HepG2 (cell line): ENCODE results near the gene PLK5. TPM values are rescaled to one million over a fixed set of nuclear protein-coding genes. Genes with fewer than 3 reads are reported as not detected.
"Not testable (repeated sequence)": the region's sequence is repeated elsewhere in the genome, so short reads cannot be mapped to it uniquely, and the experiment has no call there.

Source experiments
- ATAC-seq: fragments of 200-7000 bp; cut with Tn5 transposase; 3 replicates; pipeline ENCODE4 v1.9.1; 2020; ENCODE audit warnings: mild to moderate bottlenecking, moderate library complexity
- BruUV-seq: library from RNA; stranded (reverse); fragments of 400-500 nt; replicated peaks from 2 replicates; lab custom pipeline; 2021; lab: Mats Ljungman, UMichigan
- CTCF ChIA-PET: fragments of 300-600 bp; formaldehyde crosslinking; extraction: SDS; loops from one replicate; lab custom pipeline; 2021; ENCODE audit warnings: low total read pairs, inconsistent platforms, low intra/inter-chr PET ratio; lab: Yijun Ruan, JAX
- POLR2A ChIA-PET: fragments of 350-600 bp; sonication (Branson Sonifier 250); formaldehyde crosslinking; loops from one replicate; lab custom pipeline; 2020; ENCODE audit warnings: antibody characterized with exemption, inconsistent platforms; lab: Yijun Ruan, JAX
- DNase-seq: peaks from one replicate; pipeline ENCODE4 v3.0.0-alpha.2; 2015; ENCODE audit warnings: low spot score
- FAIRE-seq: peaks from 3 replicates; lab custom pipeline; 2011; peaks lifted over from hg19 to GRCh38; lab: Jason Lieb, UNC
- H2AFZ ChIP-seq: one replicate; pipeline ENCODE4 v1.6.1; 2011; ENCODE audit warnings: low read length, inconsistent platforms
- H3K27ac ChIP-seq: fragments of 300-600 bp; 3 replicates; pipeline ENCODE4 v1.8.0; 2011; ENCODE audit warnings: mixed run types, mild to moderate bottlenecking, mixed read lengths, low read length, inconsistent platforms; ENCODE audit not compliant: insufficient read depth; ENCODE audit errors: extremely low read length
- H3K27me3 ChIP-seq, 2 experiments: fragments of 200-600 bp in 1 of 2; 2 replicates in 1 of 2; 3 replicates in 1 of 2; pipeline versions ENCODE4 v1.6.0 to v1.8.0; 2011; ENCODE audit warnings: low read length in 2 of 2, mild to moderate bottlenecking in 2 of 2, moderate library complexity in 2 of 2, inconsistent platforms in 1 of 2; ENCODE audit not compliant: insufficient read depth in 2 of 2, control insufficient read depth in 1 of 2
- H3K36me3 ChIP-seq, 2 experiments: fragments of 200-600 bp in 1 of 2; replicated peaks in 1 of 2; 2 replicates in 1 of 2; 3 replicates in 1 of 2; pipeline versions ENCODE4 v1.5.1 to v1.8.0; 2011; ENCODE audit warnings: low read length in 2 of 2, inconsistent platforms in 1 of 2; ENCODE audit not compliant: insufficient read depth in 2 of 2, control insufficient read depth in 1 of 2
- H3K4me1 ChIP-seq: 2 replicates; pipeline ENCODE4 v1.5.1; 2012; ENCODE audit warnings: low read length, inconsistent platforms; ENCODE audit not compliant: insufficient read depth
- H3K4me2 ChIP-seq: 2 replicates; pipeline ENCODE4 v1.6.0; 2011; ENCODE audit warnings: low read depth, low read length, inconsistent platforms
- H3K4me3 ChIP-seq, 3 experiments: fragments of 200-600 bp in 1 of 3; sonication (generic), shearing (Covaris generic) in 1 of 3; replicated peaks in 1 of 3; 2 replicates each; pipeline ENCODE4 v1.5.1; 2011 to 2016; ENCODE audit warnings: low read length in 3 of 3, inconsistent platforms in 2 of 3, low read depth in 2 of 3, mild to moderate bottlenecking in 2 of 3, control low read depth in 1 of 3, mixed read lengths in 1 of 3; ENCODE audit not compliant: insufficient read depth in 1 of 3
- H3K79me2 ChIP-seq: one replicate; pipeline ENCODE4 v1.6.1; 2011; ENCODE audit warnings: low read length, inconsistent platforms; ENCODE audit not compliant: insufficient read depth
- H3K9ac ChIP-seq: 2 replicates; pipeline ENCODE4 v1.6.0; 2011; ENCODE audit warnings: mild to moderate bottlenecking, low read depth, low read length, inconsistent platforms; ENCODE audit not compliant: insufficient read depth
- H3K9me3 ChIP-seq: 2 replicates; pipeline ENCODE4 v1.5.1; 2012; ENCODE audit warnings: mild to moderate bottlenecking, low read length
- H4K20me1 ChIP-seq: 2 replicates; pipeline ENCODE4 v1.6.0; 2011; ENCODE audit warnings: inconsistent platforms, mild to moderate bottlenecking, low read length, moderate library complexity; ENCODE audit not compliant: insufficient read depth
- AGO2 ChIP-seq: fragments of 200-400 bp; formaldehyde crosslinking; optimal IDR thresholded peaks from 2 replicates; pipeline ENCODE3; 2017; ENCODE audit warnings: mild to moderate bottlenecking, low read depth, low read length, moderate library complexity
- ZNF629 ChIP-seq: sonication (generic); formaldehyde crosslinking; conservative IDR thresholded peaks from 2 replicates; pipeline ENCODE4 v1.5.0; 2020; ENCODE audit warnings: missing genetic modification reagents
- WGBS: methylation state at CpG from one replicate; pipeline ENCODE4 v1.1.6; 2017; ENCODE audit warnings: low lambda C conversion rate; 5-methylcytosine and 5-hydroxymethylcytosine counted together
- in situ Hi-C: cut with HindIII; loops from 2 replicates; pipeline ENCODE4 v1.10.0; 2017; ENCODE audit warnings: low pct_unique_long_range_greater_than_20kb; ENCODE audit not compliant: extremely low pct_ligation_motif_present
- intact Hi-C: fragments of 100-400 bp; cut with micrococcal nuclease; formaldehyde crosslinking; loops from one replicate; pipeline ENCODE4 v1.10.0; 2022; ENCODE audit not compliant: unreplicated experiment
- polyA plus RNA-seq, 8 experiments: library from polyadenylated mRNA; depleted of rRNA in 3 of 8; stranded (reverse) in 7 of 8; unstranded in 1 of 8; fragments of >200 nt; fragmentation: Illumina TruSeq in 4 of 8; extraction: Trizol in 4 of 8; gene quantifications; 2 replicates each; pipeline versions ENCODE4 v1.2.1 to v1.2.3, GENCODE V29; 2011 to 2016; ENCODE audit warnings: low read depth in 4 of 8, missing spikeins in 1 of 8, mixed read lengths in 1 of 8; ENCODE audit not compliant: insufficient read depth in 1 of 8
- total RNA-seq, 5 experiments: library from RNA; depleted of rRNA; stranded (reverse); fragments of >200 nt; fragmentation: Illumina TruSeq; extraction: Trizol; gene quantifications; 2 replicates each; pipeline ENCODE4 v1.2.3, GENCODE V29; 2016; ENCODE audit warnings: low read depth in 1 of 5
- TF ChIP-seq, protein P1 (sequence below): sonication (generic); formaldehyde crosslinking; conservative IDR thresholded peaks from 2 replicates; pipeline ENCODE4 v1.4.0; 2020; ENCODE audit warnings: missing genetic modification reagents

Gene PLK5
- total and polyA plus RNA-seq, 2 of the 13 experiments (the other 11 are each of a cell fraction or from before 2014, with no cell fraction given) = not detected

DNA sequence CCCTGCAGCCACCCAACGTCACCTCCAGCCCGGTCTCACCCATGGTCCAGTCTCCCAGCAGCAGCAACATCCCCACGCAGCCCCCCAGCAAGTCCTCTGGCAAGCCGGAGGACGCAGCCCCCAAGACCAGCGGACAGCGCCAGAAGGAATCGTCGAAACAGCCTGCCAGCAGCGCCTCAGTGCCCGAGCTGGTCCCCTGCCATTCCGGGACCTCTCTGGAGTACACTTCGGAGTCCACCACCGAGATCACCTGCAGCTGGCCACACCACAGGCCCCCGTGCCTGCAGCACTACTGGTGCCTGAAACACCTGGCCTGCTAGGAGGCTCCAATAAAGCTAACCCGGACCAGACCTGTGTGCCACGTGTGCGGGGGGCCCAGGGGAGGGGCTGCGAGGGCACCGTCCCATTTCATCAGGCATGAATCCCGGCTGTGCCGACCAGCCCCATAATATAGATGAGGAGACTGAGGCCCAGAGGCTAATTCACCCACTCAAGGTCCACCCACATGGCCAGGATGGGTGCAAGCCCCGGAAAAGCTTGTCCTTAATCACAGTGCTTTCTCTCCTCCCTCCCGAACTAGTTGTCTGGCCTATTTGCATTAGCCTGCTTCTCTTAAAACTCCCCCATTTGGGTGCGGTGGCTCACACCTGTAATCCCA is 26.2 kb upstream of the PLK5 start:
- DNase-seq (no peak), FAIRE-seq (no peak), ATAC-seq (no peak)
- WGBS = 82% methylated on average over 7 of the region's 25 CpGs
- no peaks in the 10 kb centered on the region for H3K9me3 ChIP-seq
- no peak overlapping the region for H3K27ac ChIP-seq
- no peak overlapping the region for H3K9ac ChIP-seq
- no peak overlapping the region for H2AFZ ChIP-seq
- H3K4me1 ChIP-seq = peaks cover 53% of the 10 kb centered on the region
- H3K79me2 ChIP-seq = no peaks in the 10 kb centered on the region
- no peak overlapping the region for H3K4me3 ChIP-seq
- no peak overlapping the region for H3K4me2 ChIP-seq
- CTCF ChIA-PET = no interaction called here
- H4K20me1 ChIP-seq = no peaks in the 10 kb centered on the region
- TF ChIP-seq AGO2 (peak; percentile 54), ZNF629 (CRISPR knock-in tag) (peak; percentile 76)
- TF ChIP-seq, protein P1, sequence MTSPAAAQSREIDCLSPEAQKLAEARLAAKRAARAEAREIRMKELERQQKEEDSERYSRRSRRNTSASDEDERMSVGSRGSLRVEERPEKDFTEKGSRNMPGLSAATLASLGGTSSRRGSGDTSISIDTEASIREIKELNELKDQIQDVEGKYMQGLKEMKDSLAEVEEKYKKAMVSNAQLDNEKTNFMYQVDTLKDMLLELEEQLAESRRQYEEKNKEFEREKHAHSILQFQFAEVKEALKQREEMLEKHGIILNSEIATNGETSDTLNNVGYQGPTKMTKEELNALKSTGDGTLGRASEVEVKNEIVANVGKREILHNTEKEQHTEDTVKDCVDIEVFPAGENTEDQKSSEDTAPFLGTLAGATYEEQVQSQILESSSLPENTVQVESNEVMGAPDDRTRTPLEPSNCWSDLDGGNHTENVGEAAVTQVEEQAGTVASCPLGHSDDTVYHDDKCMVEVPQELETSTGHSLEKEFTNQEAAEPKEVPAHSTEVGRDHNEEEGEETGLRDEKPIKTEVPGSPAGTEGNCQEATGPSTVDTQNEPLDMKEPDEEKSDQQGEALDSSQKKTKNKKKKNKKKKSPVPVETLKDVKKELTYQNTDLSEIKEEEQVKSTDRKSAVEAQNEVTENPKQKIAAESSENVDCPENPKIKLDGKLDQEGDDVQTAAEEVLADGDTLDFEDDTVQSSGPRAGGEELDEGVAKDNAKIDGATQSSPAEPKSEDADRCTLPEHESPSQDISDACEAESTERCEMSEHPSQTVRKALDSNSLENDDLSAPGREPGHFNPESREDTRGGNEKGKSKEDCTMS (CRISPR knock-in tag) = no peak
- H3K27me3 ChIP-seq = no peaks in the 10 kb centered on the region
- intact Hi-C loops = no loop called here
- no TSS peak for BruUV-seq
- POLR2A ChIA-PET = no interaction called here
- in situ Hi-C loops = no loop called here
- H3K36me3 ChIP-seq = no peaks in the 10 kb centered on the region

DNA sequence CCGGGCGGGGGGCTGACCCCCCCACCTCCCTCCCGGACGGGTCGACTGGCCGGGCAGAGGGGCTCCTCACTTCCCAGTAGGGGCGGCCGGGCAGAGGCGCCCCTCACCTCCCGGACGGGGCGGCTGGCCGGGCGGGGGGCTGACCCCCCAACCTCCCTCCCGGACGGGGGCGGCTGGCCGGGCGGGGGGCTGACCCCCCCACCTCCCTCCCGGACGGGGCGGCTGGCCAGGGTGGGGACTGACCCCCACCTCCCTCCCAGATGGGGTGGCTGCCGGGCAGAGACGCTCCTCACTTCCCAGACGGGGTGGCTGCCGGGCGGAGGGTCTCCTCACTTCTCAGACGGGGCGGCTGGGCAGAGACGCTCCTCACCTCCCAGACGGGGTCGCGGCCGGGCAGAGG is 24.6 kb upstream of the PLK5 start:
- in situ Hi-C loops, CTCF ChIA-PET, BruUV-seq, H3K4me3 ChIP-seq, H3K4me2 ChIP-seq, H3K9me3 ChIP-seq, ATAC-seq, H2AFZ ChIP-seq, H3K27me3 ChIP-seq, H3K9ac ChIP-seq, H3K79me2 ChIP-seq, H3K27ac ChIP-seq, H3K36me3 ChIP-seq, DNase-seq, FAIRE-seq, POLR2A ChIA-PET, H4K20me1 ChIP-seq, intact Hi-C loops: not testable (repeated sequence)
- no CpG with 5 or more reads among the region's 34 CpGs for WGBS
- peaks cover 44% of the 10 kb centered on the region for H3K4me1 ChIP-seq
